Measurements from ENCODE around the gene STK11IP. TPM values are rescaled to one million over a fixed set of nuclear protein-coding genes. Genes with fewer than 3 reads are reported as not detected.

Gene STK11IP
- total RNA-seq, result 44.4 TPM

- peak; percentile 96 for DNase-seq (ENCODE audit: low spot score)
Observed at GRCh38 chr2:219597552-219598307, at the start of gene STK11IP. TSS of gene STK11IP (plus strand) at chr2:219597857. CDS start at chr2:219598120, 263 bp downstream.

- DNase-seq (ENCODE audit: low spot score), result no peak
Observed at GRCh38 chr2:219548990-219549389, 48.7 kb upstream of the STK11IP start.

- DNase-seq (ENCODE audit: low spot score), result no peak
Observed at GRCh38 chr2:219549619-219550018, 48.0 kb upstream of the STK11IP start.

- DNase-seq (ENCODE audit: low spot score), result no peak
Observed at GRCh38 chr2:219551441-219552381, 45.9 kb upstream of the STK11IP start.

GRCh38 chr2:219552382-219553167 lies 45.1 kb upstream of the STK11IP start:
- DNase-seq (ENCODE audit: low spot score), result peak; percentile 81

- no peak for DNase-seq (ENCODE audit: low spot score)
Observed at GRCh38 chr2:219553168-219553417, 44.6 kb upstream of the STK11IP start.

GRCh38 chr2:219553463-219553963 lies 44.1 kb upstream of the STK11IP start:
- DNase-seq (ENCODE audit: low spot score), result no peak

GRCh38 chr2:219554350-219554749 lies 43.3 kb upstream of the STK11IP start:
- no peak for DNase-seq (ENCODE audit: low spot score)

- DNase-seq (ENCODE audit: low spot score), result no peak
Observed at GRCh38 chr2:219555956-219556355, 41.7 kb upstream of the STK11IP start.

- no peak for DNase-seq (ENCODE audit: low spot score)
Observed at GRCh38 chr2:219556413-219556812, 41.2 kb upstream of the STK11IP start.

- DNase-seq (ENCODE audit: low spot score), result no peak
Observed at GRCh38 chr2:219557320-219557719, 40.3 kb upstream of the STK11IP start.

- no peak for DNase-seq (ENCODE audit: low spot score)
Observed at GRCh38 chr2:219557791-219558785, 39.6 kb upstream of the STK11IP start.

GRCh38 chr2:219559156-219559915 lies 38.3 kb upstream of the STK11IP start:
- no peak for DNase-seq (ENCODE audit: low spot score)

GRCh38 chr2:219560037-219560892 lies 37.4 kb upstream of the STK11IP start:
- DNase-seq (ENCODE audit: low spot score), result no peak

GRCh38 chr2:219560893-219561178 lies 36.8 kb upstream of the STK11IP start:
- no peak for DNase-seq (ENCODE audit: low spot score)

- DNase-seq (ENCODE audit: low spot score), result no peak
Observed at GRCh38 chr2:219561179-219562048, 36.2 kb upstream of the STK11IP start.

- DNase-seq (ENCODE audit: low spot score), result no peak
Observed at GRCh38 chr2:219562049-219563020, 35.3 kb upstream of the STK11IP start.
